Measurements from ENCODE around the gene MGST3.

Gene MGST3

GRCh38 chr1:165683848-165684485 lies 52.9 kb downstream of the MGST3 start:
- Histone ChIP-seq H3K4me3 (ENCODE audit: low read depth, low read length) (no peak overlapping the region), H3K9me3 (no peaks in the 10 kb centered on the region), H3K4me1 (no peaks in the 10 kb centered on the region), H3K36me3 (peaks cover 20% of the 10 kb centered on the region), H3K27me3 (no peaks in the 10 kb centered on the region)
- TF ChIP-seq CTCF (IDR thresholded peaks at IDR 0.05; ENCODE audit: low read depth, low read length), result no peak
- DNase-seq, result no peak

GRCh38 chr1:165686121-165686970 lies 55.3 kb downstream of the MGST3 start:
- Histone ChIP-seq H3K4me1 (no peaks in the 10 kb centered on the region), H3K4me3 (ENCODE audit: low read depth, low read length) (no peak overlapping the region), H3K27me3 (no peaks in the 10 kb centered on the region), H3K36me3 (peaks cover 14% of the 10 kb centered on the region), H3K9me3 (no peaks in the 10 kb centered on the region)
- TF ChIP-seq CTCF (IDR thresholded peaks at IDR 0.05; ENCODE audit: low read depth, low read length), result peak; percentile 15; the same call in 1 of the 2 replicates
- DNase-seq, result no peak

GRCh38 chr1:165686971-165687433 lies 56.0 kb downstream of the MGST3 start:
- Histone ChIP-seq H3K36me3 (peaks cover 8% of the 10 kb centered on the region), H3K4me1 (no peaks in the 10 kb centered on the region), H3K9me3 (no peaks in the 10 kb centered on the region), H3K27me3 (no peaks in the 10 kb centered on the region), H3K4me3 (ENCODE audit: low read depth, low read length) (no peak overlapping the region)
- TF ChIP-seq CTCF (IDR thresholded peaks at IDR 0.05; ENCODE audit: low read depth, low read length), result no peak
- no peak for DNase-seq

- no peak overlapping the region for H3K4me3 ChIP-seq (ENCODE audit: low read depth, low read length)
- no peaks in the 10 kb centered on the region for H3K4me1 ChIP-seq
- no peaks in the 10 kb centered on the region for H3K9me3 ChIP-seq
- no peaks in the 10 kb centered on the region for H3K27me3 ChIP-seq
- no peaks in the 10 kb centered on the region; the same call in 1 of the 2 replicates for H3K36me3 ChIP-seq
- TF ChIP-seq CTCF (IDR thresholded peaks at IDR 0.05; ENCODE audit: low read depth, low read length), result no peak
- DNase-seq, result no peak
Observed at GRCh38 chr1:165688046-165688445, 57.0 kb downstream of the MGST3 start.

- no peak for TF ChIP-seq CTCF (IDR thresholded peaks at IDR 0.05; ENCODE audit: low read depth, low read length)
- DNase-seq, result no peak
- Histone ChIP-seq H3K9me3 (no peaks in the 10 kb centered on the region), H3K4me3 (ENCODE audit: low read depth, low read length) (no peak overlapping the region), H3K36me3 (no peaks in the 10 kb centered on the region; the same call in 1 of the 2 replicates), H3K4me1 (no peaks in the 10 kb centered on the region), H3K27me3 (no peaks in the 10 kb centered on the region)
Observed at GRCh38 chr1:165695031-165695430, 64.0 kb downstream of the MGST3 start.
